ENCODE data around the gene MCMBP. TPM values are rescaled to one million over a fixed set of nuclear protein-coding genes. Genes with fewer than 3 reads are reported as not detected.
"Not testable (repeated sequence)": the region's sequence is repeated elsewhere in the genome, so short reads cannot be mapped to it uniquely, and the experiment has no call there.

Gene MCMBP
- total RNA-seq, 1 experiment from 2014 or later, result 38.2 TPM

DNA sequence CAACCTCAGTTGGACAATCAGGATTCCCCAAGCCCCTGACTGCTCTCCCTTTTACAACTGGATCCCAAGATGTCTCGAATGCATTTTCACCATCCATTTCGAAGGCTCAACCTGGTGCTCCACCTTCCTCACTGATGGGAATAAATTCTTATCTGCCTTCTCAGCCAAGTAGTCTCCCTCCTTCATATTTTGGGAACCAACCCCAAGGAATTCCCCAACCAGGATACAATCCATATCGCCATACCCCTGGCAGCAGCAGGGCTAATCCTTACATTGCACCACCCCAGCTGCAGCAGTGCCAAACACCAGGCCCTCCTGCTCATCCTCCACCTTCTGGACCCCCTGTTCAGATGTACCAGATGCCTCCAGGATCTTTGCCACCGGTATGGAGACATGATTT lies 25.9 kb upstream of the MCMBP start:
- H3K4me2 ChIP-seq (ENCODE audit: low read depth, low read length, poor library complexity, severe bottlenecking), result no peak overlapping the region
- no peak overlapping the region for H2AFZ ChIP-seq (ENCODE audit: low read length)
- H3K9ac ChIP-seq (ENCODE audit: low read length), result no peak overlapping the region
- H3K27me3 ChIP-seq (ENCODE audit: low read length), result no peaks in the 10 kb centered on the region
- no peaks in the 10 kb centered on the region for H3K9me2 ChIP-seq (replicated peaks; ENCODE audit: insufficient read depth, low read length)
- H3K27ac ChIP-seq (ENCODE audit: low read length), result no peak overlapping the region
- no peak overlapping the region for H3K4me3 ChIP-seq (ENCODE audit: low read length)
- peaks cover 93% of the 10 kb centered on the region for H3K79me2 ChIP-seq (ENCODE audit: low read length)
- H3K36me3 ChIP-seq (ENCODE audit: insufficient read depth, low read length), result peaks cover 29% of the 10 kb centered on the region
- DNase-seq, result no peak
- H4K20me1 ChIP-seq (ENCODE audit: insufficient read depth, low read depth, low read length), result peaks cover 13% of the 10 kb centered on the region; the same call in 1 of the 2 replicates
- no peaks in the 10 kb centered on the region for H3K9me3 ChIP-seq (ENCODE audit: low read length)
- peaks cover 11% of the 10 kb centered on the region for H3K4me1 ChIP-seq (ENCODE audit: low read length)

- no peak overlapping the region for H2AFZ ChIP-seq (ENCODE audit: low read length)
- H3K4me3 ChIP-seq (ENCODE audit: low read length), result no peak overlapping the region
- no peak for DNase-seq
- peaks cover 94% of the 10 kb centered on the region for H3K79me2 ChIP-seq (ENCODE audit: low read length)
- H3K9ac ChIP-seq (ENCODE audit: low read length), result no peak overlapping the region
- H3K4me1 ChIP-seq (ENCODE audit: low read length), result peaks cover 14% of the 10 kb centered on the region
- H3K9me2 ChIP-seq (replicated peaks; ENCODE audit: insufficient read depth, low read length), result no peaks in the 10 kb centered on the region
- no peaks in the 10 kb centered on the region for H3K27me3 ChIP-seq (ENCODE audit: low read length)
- peaks cover 13% of the 10 kb centered on the region; the same call in 1 of the 2 replicates for H4K20me1 ChIP-seq (ENCODE audit: insufficient read depth, low read depth, low read length)
- no peak overlapping the region for H3K4me2 ChIP-seq (ENCODE audit: low read depth, low read length, poor library complexity, severe bottlenecking)
- H3K36me3 ChIP-seq (ENCODE audit: insufficient read depth, low read length), result peaks cover 18% of the 10 kb centered on the region; the same call in 1 of the 2 replicates
- no peak overlapping the region for H3K27ac ChIP-seq (ENCODE audit: low read length)
- H3K9me3 ChIP-seq (ENCODE audit: low read length), result no peaks in the 10 kb centered on the region
Measured at GRCh38 chr10:119896937-119897770, 24.5 kb upstream of the MCMBP start.

- Histone ChIP-seq H2AFZ (ENCODE audit: low read length) (no peak overlapping the region), H4K20me1 (ENCODE audit: insufficient read depth, low read depth, low read length) (peaks cover 13% of the 10 kb centered on the region; the same call in 1 of the 2 replicates), H3K36me3 (ENCODE audit: insufficient read depth, low read length) (peaks cover 15% of the 10 kb centered on the region; the same call in 1 of the 2 replicates), H3K9me3 (ENCODE audit: low read length) (no peaks in the 10 kb centered on the region), H3K9me2 (replicated peaks; ENCODE audit: insufficient read depth, low read length) (no peaks in the 10 kb centered on the region), H3K27me3 (ENCODE audit: low read length) (no peaks in the 10 kb centered on the region), H3K4me1 (ENCODE audit: low read length) (peaks cover 21% of the 10 kb centered on the region), H3K27ac (ENCODE audit: low read length) (no peak overlapping the region), H3K79me2 (ENCODE audit: low read length) (peaks cover 90% of the 10 kb centered on the region), H3K4me2 (ENCODE audit: low read depth, low read length, poor library complexity, severe bottlenecking) (no peak overlapping the region), H3K4me3 (ENCODE audit: low read length) (no peak overlapping the region), H3K9ac (ENCODE audit: low read length) (no peak overlapping the region)
- DNase-seq, result no peak
Measured at GRCh38 chr10:119896061-119896655, 23.5 kb upstream of the MCMBP start.

GRCh38 chr10:119893845-119894427 lies 21.3 kb upstream of the MCMBP start:
- Histone ChIP-seq H3K4me1 (ENCODE audit: low read length) (peaks cover 21% of the 10 kb centered on the region), H3K27me3 (ENCODE audit: low read length) (no peaks in the 10 kb centered on the region), H4K20me1 (ENCODE audit: insufficient read depth, low read depth, low read length) (peaks cover 13% of the 10 kb centered on the region; the same call in 1 of the 2 replicates), H3K4me3 (ENCODE audit: low read length) (peak overlapping the region; percentile 97; the same call in 1 of the 2 replicates), H3K36me3 (ENCODE audit: insufficient read depth, low read length) (peaks cover 9% of the 10 kb centered on the region; the same call in 1 of the 2 replicates), H2AFZ (ENCODE audit: low read length) (no peak overlapping the region), H3K9me2 (replicated peaks; ENCODE audit: insufficient read depth, low read length) (no peaks in the 10 kb centered on the region), H3K79me2 (ENCODE audit: low read length) (peaks cover 67% of the 10 kb centered on the region), H3K9me3 (ENCODE audit: low read length) (no peaks in the 10 kb centered on the region), H3K27ac (ENCODE audit: low read length) (no peak overlapping the region), H3K9ac (ENCODE audit: low read length) (peak overlapping the region; percentile 94), H3K4me2 (ENCODE audit: low read depth, low read length, poor library complexity, severe bottlenecking) (peak overlapping the region; percentile 79)
- DNase-seq, result no peak

DNA sequence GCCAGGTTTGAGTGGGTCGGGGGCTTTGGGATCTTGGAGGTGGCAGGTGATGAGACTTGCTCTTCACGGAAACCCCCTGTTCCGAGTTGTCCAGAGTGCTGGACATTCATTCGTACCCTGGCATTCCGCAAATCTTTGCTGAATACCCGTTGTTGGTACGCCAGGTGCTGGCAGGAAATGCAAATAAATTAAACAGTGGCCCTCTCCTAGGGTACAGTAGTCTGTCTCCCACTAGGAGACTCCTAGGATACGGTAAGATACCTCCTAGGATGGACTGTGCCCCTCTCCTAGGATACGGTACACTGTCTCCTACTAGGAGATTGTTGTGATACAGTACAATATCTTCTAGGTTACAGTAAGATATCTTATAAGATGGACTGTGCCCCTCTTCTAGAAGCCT lies 20.4 kb upstream of the MCMBP start:
- DNase-seq, result peak; percentile 48
- Histone ChIP-seq H3K4me2 (ENCODE audit: low read depth, low read length, poor library complexity, severe bottlenecking) (peak overlapping the region; percentile 79), H3K9me3 (ENCODE audit: low read length) (no peaks in the 10 kb centered on the region), H3K27ac (ENCODE audit: low read length) (peak overlapping the region; percentile 69), H3K4me1 (ENCODE audit: low read length) (peaks cover 21% of the 10 kb centered on the region), H3K36me3 (ENCODE audit: insufficient read depth, low read length) (0 out of 2 replicates have a peak, but pooled peaks cover under 1% of the 10 kb centered on the region), H3K4me3 (ENCODE audit: low read length) (peak overlapping the region; percentile 97), H3K9ac (ENCODE audit: low read length) (peak overlapping the region; percentile 94), H2AFZ (ENCODE audit: low read length) (peak overlapping the region; percentile 73; the same call in 1 of the 2 replicates), H3K79me2 (ENCODE audit: low read length) (peaks cover 59% of the 10 kb centered on the region), H3K9me2 (replicated peaks; ENCODE audit: insufficient read depth, low read length) (no peaks in the 10 kb centered on the region), H4K20me1 (ENCODE audit: insufficient read depth, low read depth, low read length) (peaks cover 13% of the 10 kb centered on the region; the same call in 1 of the 2 replicates), H3K27me3 (ENCODE audit: low read length) (no peaks in the 10 kb centered on the region)

GRCh38 chr10:119892188-119893065 lies 19.8 kb upstream of the MCMBP start, which contains the start of gene SEC23IP:
Gene SEC23IP (plus strand): TSS chr10:119892730. CDS start chr10:119892783, 53 bp downstream.
- Histone ChIP-seq H3K27me3 (ENCODE audit: low read length) (no peaks in the 10 kb centered on the region), H3K79me2 (ENCODE audit: low read length) (peaks cover 56% of the 10 kb centered on the region), H3K4me1 (ENCODE audit: low read length) (peaks cover 21% of the 10 kb centered on the region), H3K4me3 (ENCODE audit: low read length) (peak within 1 kb of the TSS; percentile 97), H2AFZ (ENCODE audit: low read length) (peak within 1 kb of the TSS; percentile 97), H3K27ac (ENCODE audit: low read length) (peak within 1 kb of the TSS; percentile 69), H3K9ac (ENCODE audit: low read length) (peak within 1 kb of the TSS; percentile 94), H3K9me2 (replicated peaks; ENCODE audit: insufficient read depth, low read length) (no peaks in the 10 kb centered on the region), H3K4me2 (ENCODE audit: low read depth, low read length, poor library complexity, severe bottlenecking) (peak within 1 kb of the TSS; percentile 79), H3K36me3 (ENCODE audit: insufficient read depth, low read length) (no peaks in the 10 kb centered on the region), H3K9me3 (ENCODE audit: low read length) (no peaks in the 10 kb centered on the region), H4K20me1 (ENCODE audit: insufficient read depth, low read depth, low read length) (peaks cover 13% of the 10 kb centered on the region; the same call in 1 of the 2 replicates)
- peak; percentile 97 for DNase-seq

- not testable (repeated sequence) for H3K9me2 ChIP-seq (replicated peaks; ENCODE audit: insufficient read depth, low read length); H3K27me3 ChIP-seq (ENCODE audit: low read length); H3K36me3 ChIP-seq (ENCODE audit: insufficient read depth, low read length); H3K9me3 ChIP-seq (ENCODE audit: low read length); H3K27ac ChIP-seq (ENCODE audit: low read length)
- peak overlapping the region; percentile 97 for H2AFZ ChIP-seq (ENCODE audit: low read length)
- peak overlapping the region; percentile 94 for H3K9ac ChIP-seq (ENCODE audit: low read length)
- peaks cover 10% of the 10 kb centered on the region; the same call in 1 of the 2 replicates for H4K20me1 ChIP-seq (ENCODE audit: insufficient read depth, low read depth, low read length)
- peaks cover 50% of the 10 kb centered on the region for H3K79me2 ChIP-seq (ENCODE audit: low read length)
- peak; percentile 43 for DNase-seq
- peak overlapping the region; percentile 97 for H3K4me3 ChIP-seq (ENCODE audit: low read length)
- H3K4me1 ChIP-seq (ENCODE audit: low read length), result peaks cover 21% of the 10 kb centered on the region
- peak overlapping the region; percentile 79 for H3K4me2 ChIP-seq (ENCODE audit: low read depth, low read length, poor library complexity, severe bottlenecking)
Measured at GRCh38 chr10:119891849-119892187, 19.2 kb upstream of the MCMBP start.
